HCT116 (cell line): ENCODE measurements around the gene FAM240B. TPM values are rescaled to one million over a fixed set of nuclear protein-coding genes. Genes with fewer than 3 reads are reported as not detected.

ENCODE experiments used
- ATAC-seq: fragments of 200-7000 bp; cut with Tn5 transposase; 2 replicates; pipeline ENCODE4 v1.9.1; 2020; ENCODE audit warnings: mild to moderate bottlenecking, moderate library complexity
- BruUV-seq: library from RNA; stranded (reverse); fragments of 400-500 nt; replicated peaks from 2 replicates; lab custom pipeline; 2021; lab: Mats Ljungman, UMichigan
- CTCF ChIA-PET: fragments of 300-600 bp; sonication (Branson Sonifier 250); formaldehyde crosslinking; loops from one replicate; lab custom pipeline; 2021; ENCODE audit warnings: antibody characterized with exemption; lab: Charles Lee
- POLR2A ChIA-PET: fragments of 300-600, 350-600 bp; sonication (Branson Sonifier 250); formaldehyde crosslinking; loops from one replicate; lab custom pipeline; 2021; ENCODE audit warnings: antibody characterized with exemption; lab: Charles Lee
- RAD21 ChIA-PET, 2 experiments: fragments of 300-600 bp; sonication (Branson Sonifier 250); formaldehyde crosslinking; loops; one replicate each; lab custom pipeline; 2023; ENCODE audit warnings: low total read pairs in 2 of 2; ENCODE audit not compliant: uncharacterized antibody in 2 of 2, unreplicated experiment in 2 of 2, low non-redundant PET in 1 of 2; lab: Charles Lee
- DNase-seq: peaks from one replicate; pipeline ENCODE4 v3.0.0-alpha.2; 2010; ENCODE audit warnings: low read depth, low spot score
- H2AFZ ChIP-seq: fragments of 200-600 bp; shearing (Covaris generic), sonication (generic); 2 replicates; pipeline ENCODE4 v1.6.1; 2017; ENCODE audit warnings: low read depth, mixed run types, mixed read lengths, antibody characterized with exemption, low read length; ENCODE audit not compliant: poor library complexity, severe bottlenecking
- H3K27ac ChIP-seq: 2 replicates; pipeline ENCODE4 v1.5.1; 2012; ENCODE audit warnings: low read depth, low read length
- H3K27me3 ChIP-seq: fragments of 200-600 bp; sonication (generic); 2 replicates; pipeline ENCODE4 v1.6.1; 2016; ENCODE audit warnings: mixed run types, low read length, mixed read lengths; ENCODE audit not compliant: insufficient read depth
- H3K36me3 ChIP-seq, 2 experiments: fragments of 200-500 bp in 1 of 2; fragments of 200-600 bp in 1 of 2; sonication (Bioruptor generic) in 1 of 2; sonication (generic) in 1 of 2; 2 replicates each; pipeline versions ENCODE4 v1.5.1 to v1.6.1; 2014 to 2016; ENCODE audit warnings: low read length in 2 of 2, inconsistent platforms in 1 of 2, mixed read lengths in 1 of 2, mixed run types in 1 of 2; ENCODE audit not compliant: insufficient read depth in 2 of 2, control insufficient read depth in 1 of 2
- H3K4me1 ChIP-seq, 2 experiments: fragments of 200-600 bp in 1 of 2; sonication (generic) in 1 of 2; 2 replicates each; pipeline versions ENCODE4 v1.5.1 to v1.6.1; 2012 to 2017; ENCODE audit warnings: low read length in 2 of 2, inconsistent platforms in 1 of 2, mild to moderate bottlenecking in 1 of 2, mixed read lengths in 1 of 2, mixed run types in 1 of 2, moderate library complexity in 1 of 2; ENCODE audit not compliant: insufficient read depth in 2 of 2, control insufficient read depth in 1 of 2
- H3K4me2 ChIP-seq: fragments of 200-600 bp; sonication (generic); 2 replicates; pipeline ENCODE4 v1.6.1; 2017; ENCODE audit warnings: mixed run types, low read length, mixed read lengths
- H3K4me3 ChIP-seq, 2 experiments: fragments of 200-600 bp in 1 of 2; sonication (generic) in 1 of 2; replicated peaks in 1 of 2; 2 replicates each; pipeline ENCODE4 v1.5.1; 2011 to 2016; ENCODE audit warnings: low read length in 2 of 2, control low read depth in 1 of 2, low read depth in 1 of 2, mild to moderate bottlenecking in 1 of 2, mixed read lengths in 1 of 2, mixed run types in 1 of 2
- H3K79me2 ChIP-seq: fragments of 200-600 bp; sonication (generic); 2 replicates; pipeline ENCODE4 v1.6.1; 2017; ENCODE audit warnings: mild to moderate bottlenecking, mixed run types, low read length, moderate library complexity, mixed read lengths; ENCODE audit not compliant: insufficient read depth
- H3K9ac ChIP-seq: fragments of 200-600 bp; sonication (generic); 2 replicates; pipeline ENCODE4 v1.6.1; 2016; ENCODE audit warnings: low read length, mixed read lengths
- H3K9me2 ChIP-seq: fragments of 200-600 bp; sonication (generic), shearing (Covaris generic); 2 replicates; pipeline ENCODE4 v1.6.1; 2017; ENCODE audit warnings: mixed run types, mild to moderate bottlenecking, moderate library complexity; ENCODE audit not compliant: insufficient read depth
- H3K9me3 ChIP-seq, 2 experiments: fragments of 200-500 bp in 1 of 2; fragments of 200-600 bp in 1 of 2; sonication (Bioruptor generic) in 1 of 2; sonication (generic) in 1 of 2; 2 replicates each; pipeline ENCODE4 v1.6.1; 2014 to 2017; ENCODE audit warnings: low read length in 2 of 2, mixed read lengths in 2 of 2, inconsistent platforms in 1 of 2, low read depth in 1 of 2, mild to moderate bottlenecking in 1 of 2, mixed run types in 1 of 2, moderate library complexity in 1 of 2; ENCODE audit not compliant: control insufficient read depth in 1 of 2, insufficient read depth in 1 of 2
- H4K20me1 ChIP-seq: fragments of 200-600 bp; sonication (generic), shearing (Covaris generic); 2 replicates; pipeline ENCODE4 v1.6.1; 2017; ENCODE audit warnings: mixed run types, mild to moderate bottlenecking, moderate library complexity; ENCODE audit not compliant: insufficient read depth
- CBX3 ChIP-seq: IDR thresholded peaks from 2 replicates; pipeline ENCODE4 v1.6.1; 2012; ENCODE audit warnings: low read depth
- EGR1 ChIP-seq: IDR thresholded peaks from 2 replicates; pipeline ENCODE4 v1.6.1; 2012; ENCODE audit warnings: low read depth
- ELF1 ChIP-seq: IDR thresholded peaks from 2 replicates; pipeline ENCODE4 v1.6.1; 2012; ENCODE audit warnings: low read depth, borderline replicate concordance
- EZH2 ChIP-seq: fragments of 200-600 bp; sonication (generic); IDR thresholded peaks from 2 replicates; pipeline ENCODE4 v1.6.1; 2017; ENCODE audit warnings: antibody characterized with exemption, mixed run types
- EZH2phosphoT487 ChIP-seq: fragments of 200-600 bp; IDR thresholded peaks from 2 replicates; pipeline ENCODE4 v1.6.1; 2018; ENCODE audit warnings: antibody characterized with exemption, borderline replicate concordance
- JUND ChIP-seq: IDR thresholded peaks from 2 replicates; pipeline ENCODE4 v1.6.1; 2012
- MAX ChIP-seq: IDR thresholded peaks from 2 replicates; pipeline ENCODE4 v1.6.1; 2012
- RAD21 ChIP-seq: IDR thresholded peaks from 2 replicates; pipeline ENCODE4 v1.6.1; 2012; ENCODE audit warnings: low read depth, mild to moderate bottlenecking
- REST ChIP-seq: IDR thresholded peaks from 2 replicates; pipeline ENCODE4 v1.6.1; 2012; ENCODE audit warnings: low read depth
- SP1 ChIP-seq: IDR thresholded peaks from 2 replicates; pipeline ENCODE4 v1.6.1; 2012; ENCODE audit warnings: low read depth
- intact Hi-C: fragments of 100-400 bp; cut with micrococcal nuclease; formaldehyde crosslinking; loops from 2 replicates; pipeline ENCODE4 v1.10.0; 2022
- total RNA-seq: library from RNA; stranded (reverse); gene quantifications from one replicate; pipeline ENCODE4 v1.2.1, GENCODE V29; 2021; ENCODE audit not compliant: unreplicated experiment

FAM240B gene
- total RNA-seq, 1 experiment from 2014 or later: not detected

- DNase-seq: no peak
- POLR2A ChIA-PET: no interaction called here
Measured at GRCh38 chr9:38734831-38735230, 14.9 kb upstream of the FAM240B start.

GRCh38 chr9:38733503-38733902 is 13.6 kb upstream of the FAM240B start:
- no peak overlapping the region for H3K27ac ChIP-seq
- no peaks in the 10 kb centered on the region for H3K36me3 ChIP-seq
- H3K4me3 ChIP-seq: no peak overlapping the region
- H3K4me2 ChIP-seq: no peak overlapping the region
- no peak for TF ChIP-seq EZH2
- TF ChIP-seq MAX: no peak
- no peak for TF ChIP-seq ELF1
- no peak for TF ChIP-seq EGR1
- TF ChIP-seq RAD21: no peak
- no peak for TF ChIP-seq CBX3
- TF ChIP-seq REST: no peak
- no peak for TF ChIP-seq SP1
- no peak for TF ChIP-seq JUND
- no peaks in the 10 kb centered on the region for H3K9me2 ChIP-seq
- H2AFZ ChIP-seq: no peak overlapping the region
- ATAC-seq: no peak
- no peaks in the 10 kb centered on the region for H3K79me2 ChIP-seq
- CTCF ChIA-PET: no interaction called here
- H3K4me1 ChIP-seq: no peaks in the 10 kb centered on the region
- no peaks in the 10 kb centered on the region for H3K27me3 ChIP-seq
- BruUV-seq: no TSS peak
- RAD21 ChIA-PET: no interaction called here
- no peaks in the 10 kb centered on the region for H3K9me3 ChIP-seq
- POLR2A ChIA-PET: no interaction called here
- intact Hi-C loops: no loop called here
- DNase-seq: no peak
- H4K20me1 ChIP-seq: no peaks in the 10 kb centered on the region
- H3K9ac ChIP-seq: no peak overlapping the region

More at GRCh38 chr9:38734831-38735230, 14.9 kb upstream of the FAM240B start:
- no TSS peak for BruUV-seq
- Histone ChIP-seq H2AFZ (no peak overlapping the region), H3K9me2 (no peaks in the 10 kb centered on the region), H3K9me3 (no peaks in the 10 kb centered on the region), H3K9ac (no peak overlapping the region), H3K79me2 (no peaks in the 10 kb centered on the region), H4K20me1 (no peaks in the 10 kb centered on the region), H3K4me3 (no peak overlapping the region), H3K27ac (no peak overlapping the region), H3K4me2 (no peak overlapping the region), H3K27me3 (no peaks in the 10 kb centered on the region), H3K4me1 (no peaks in the 10 kb centered on the region), H3K36me3 (no peaks in the 10 kb centered on the region)
- RAD21 ChIA-PET: no interaction called here
- CTCF ChIA-PET: interaction anchor here (0.6 kb wide), 1 partner anchor 27 kb away, joined by 4 read pairs; no protein-coding TSS in a partner anchor
- no peak for TF ChIP-seq EZH2phosphoT487
- no peak for ATAC-seq
- intact Hi-C loops: no loop called here
